Peyer's patch (tissue), 4 donors: ENCODE data around the gene GDF9.

Experiments used
- POLR2A ChIP-seq, 2 donors: fragments of 450-650 bp; IDR thresholded peaks; one replicate each; pipeline ENCODE4 v1.5.1; 2017; ENCODE audit warnings: antibody characterized with exemption in 2 of 2, mild to moderate bottlenecking in 2 of 2, moderate library complexity in 2 of 2
- TF ChIP-seq, protein P1 (sequence below), 6 experiments: fragments of 450-650 bp in 4 of 6; fragments of 200-600 bp in 2 of 6; sonication (generic) in 1 of 6; IDR thresholded peaks; one replicate each; pipeline ENCODE4 v1.5.1; 2017 to 2019; ENCODE audit warnings: antibody characterized with exemption in 6 of 6, mild to moderate bottlenecking in 3 of 6, moderate library complexity in 1 of 6

GRCh38 chr5:132825834-132826391 lies 40.4 kb downstream of the GDF9 start:
- no peak for TF ChIP-seq POLR2A (IDR thresholded peaks at IDR 0.05)
- TF ChIP-seq, protein P1, sequence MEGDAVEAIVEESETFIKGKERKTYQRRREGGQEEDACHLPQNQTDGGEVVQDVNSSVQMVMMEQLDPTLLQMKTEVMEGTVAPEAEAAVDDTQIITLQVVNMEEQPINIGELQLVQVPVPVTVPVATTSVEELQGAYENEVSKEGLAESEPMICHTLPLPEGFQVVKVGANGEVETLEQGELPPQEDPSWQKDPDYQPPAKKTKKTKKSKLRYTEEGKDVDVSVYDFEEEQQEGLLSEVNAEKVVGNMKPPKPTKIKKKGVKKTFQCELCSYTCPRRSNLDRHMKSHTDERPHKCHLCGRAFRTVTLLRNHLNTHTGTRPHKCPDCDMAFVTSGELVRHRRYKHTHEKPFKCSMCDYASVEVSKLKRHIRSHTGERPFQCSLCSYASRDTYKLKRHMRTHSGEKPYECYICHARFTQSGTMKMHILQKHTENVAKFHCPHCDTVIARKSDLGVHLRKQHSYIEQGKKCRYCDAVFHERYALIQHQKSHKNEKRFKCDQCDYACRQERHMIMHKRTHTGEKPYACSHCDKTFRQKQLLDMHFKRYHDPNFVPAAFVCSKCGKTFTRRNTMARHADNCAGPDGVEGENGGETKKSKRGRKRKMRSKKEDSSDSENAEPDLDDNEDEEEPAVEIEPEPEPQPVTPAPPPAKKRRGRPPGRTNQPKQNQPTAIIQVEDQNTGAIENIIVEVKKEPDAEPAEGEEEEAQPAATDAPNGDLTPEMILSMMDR (IDR thresholded peaks at IDR 0.05) = no peak
